DMS 273 treated with DMSO at 0.1 percent for 48 hours (cell line): ENCODE data around the gene MKNK2.

Experiments
- DNase-seq: peaks from one replicate; lab custom pipeline; 2025; lab: John Stamatoyannopoulos, UW

The MKNK2 gene

DNA sequence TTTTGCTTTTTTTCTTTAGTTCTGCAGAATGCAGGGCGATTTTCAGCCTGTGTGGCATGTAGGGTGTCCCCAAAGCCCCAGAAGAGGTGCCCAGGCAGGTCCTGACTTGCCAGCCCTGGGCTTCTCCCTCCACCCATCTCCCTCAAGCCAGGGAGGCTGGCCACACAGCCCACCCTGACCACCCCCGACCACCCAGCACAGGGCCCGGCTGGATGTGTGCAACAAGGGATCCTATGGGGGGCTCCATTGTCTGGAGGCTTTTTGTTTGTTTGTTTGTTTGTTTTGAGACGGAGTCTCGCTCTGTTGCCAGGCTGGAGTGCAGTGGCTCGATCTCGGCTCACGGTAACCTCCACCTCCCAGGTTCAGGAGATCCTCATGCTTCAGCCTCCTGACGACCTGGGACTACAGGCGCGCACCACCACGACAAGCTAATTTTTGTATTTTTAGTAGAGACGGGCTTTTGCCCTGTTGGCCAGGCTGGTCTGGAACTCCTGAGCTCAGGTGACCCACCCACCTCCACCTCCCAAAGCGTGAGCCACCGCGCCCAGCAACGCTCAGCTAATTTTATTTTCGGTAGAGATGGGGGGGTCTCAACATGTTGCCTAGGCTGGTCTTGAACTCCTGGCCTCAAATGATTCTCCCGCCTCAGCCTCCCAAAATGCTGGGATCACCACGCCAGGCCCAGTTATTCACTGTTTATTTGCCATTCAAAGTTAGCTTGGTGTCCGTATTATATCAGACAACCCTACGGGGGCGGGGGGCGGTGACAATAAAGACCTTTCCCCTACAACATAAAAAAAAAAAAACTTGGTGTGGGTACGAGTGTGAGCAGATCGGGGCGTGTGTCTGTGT, 7.8 kb upstream of the MKNK2 start:
- DNase-seq: no peak

DNA sequence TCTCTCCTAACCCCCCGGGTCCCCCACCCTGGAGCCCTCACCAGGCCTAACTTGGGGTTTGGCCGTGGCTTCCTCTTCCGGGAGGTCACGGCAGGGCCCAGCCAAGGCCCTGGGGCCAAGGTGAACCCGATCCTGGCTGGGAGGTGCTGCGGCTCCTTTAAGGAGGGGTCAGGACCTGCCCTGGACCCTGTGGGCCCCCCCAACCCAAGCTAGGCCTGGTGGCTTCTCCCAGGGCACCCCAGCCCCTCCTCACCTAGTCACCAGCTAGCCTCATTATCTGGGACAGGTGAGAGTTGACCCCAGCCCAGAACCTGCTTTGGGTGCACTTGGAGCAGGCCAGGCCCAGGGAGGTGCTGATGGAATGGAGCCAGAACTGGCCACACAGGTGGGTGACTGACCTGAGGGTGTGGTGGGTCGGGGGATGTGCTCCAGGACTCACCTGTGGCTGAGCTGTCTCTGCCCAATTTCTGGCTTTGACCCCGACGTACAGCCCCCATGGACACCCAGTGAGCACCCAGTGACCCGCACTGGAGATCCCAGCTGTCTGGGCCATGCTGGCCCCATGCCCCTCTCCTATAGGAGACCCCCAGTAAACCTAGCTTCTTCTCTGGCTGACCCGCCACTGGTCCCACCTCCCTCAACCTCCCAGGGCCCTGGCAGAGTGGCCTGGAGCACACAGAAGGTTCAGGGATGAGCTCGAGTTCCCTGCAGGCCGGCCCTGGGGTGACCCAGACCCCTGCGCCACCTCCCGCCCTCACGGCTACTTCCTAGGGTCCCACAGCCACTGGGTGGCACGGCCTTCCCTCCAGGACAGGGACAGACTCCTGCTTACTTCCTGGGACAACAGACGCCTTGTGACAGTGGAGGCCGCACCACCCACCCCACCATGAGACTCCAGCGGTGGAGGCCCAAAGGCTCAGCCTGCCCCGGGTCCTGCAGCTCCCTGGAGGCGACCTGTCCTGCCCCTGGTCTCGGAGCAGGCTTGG, 6.7 kb upstream of the MKNK2 start:
- no peak for DNase-seq

DNA sequence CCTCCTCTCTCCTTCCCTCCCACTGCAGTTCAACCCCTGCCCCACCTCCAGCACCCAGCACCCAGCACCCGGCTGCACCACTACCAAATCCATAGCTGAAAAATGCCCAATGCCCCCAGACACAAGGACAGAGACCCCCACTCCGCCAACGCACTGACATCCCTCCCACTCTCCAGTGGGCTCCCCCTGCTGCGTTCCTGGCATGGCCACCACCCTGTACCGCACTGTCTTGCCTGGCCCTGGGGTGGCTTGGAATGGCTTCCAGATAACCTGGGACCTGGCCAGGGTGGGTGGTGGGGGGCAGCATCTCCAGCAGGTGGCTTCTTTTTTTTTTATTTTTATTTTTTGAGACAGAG, 5.8 kb upstream of the MKNK2 start:
- DNase-seq: no peak

DNA sequence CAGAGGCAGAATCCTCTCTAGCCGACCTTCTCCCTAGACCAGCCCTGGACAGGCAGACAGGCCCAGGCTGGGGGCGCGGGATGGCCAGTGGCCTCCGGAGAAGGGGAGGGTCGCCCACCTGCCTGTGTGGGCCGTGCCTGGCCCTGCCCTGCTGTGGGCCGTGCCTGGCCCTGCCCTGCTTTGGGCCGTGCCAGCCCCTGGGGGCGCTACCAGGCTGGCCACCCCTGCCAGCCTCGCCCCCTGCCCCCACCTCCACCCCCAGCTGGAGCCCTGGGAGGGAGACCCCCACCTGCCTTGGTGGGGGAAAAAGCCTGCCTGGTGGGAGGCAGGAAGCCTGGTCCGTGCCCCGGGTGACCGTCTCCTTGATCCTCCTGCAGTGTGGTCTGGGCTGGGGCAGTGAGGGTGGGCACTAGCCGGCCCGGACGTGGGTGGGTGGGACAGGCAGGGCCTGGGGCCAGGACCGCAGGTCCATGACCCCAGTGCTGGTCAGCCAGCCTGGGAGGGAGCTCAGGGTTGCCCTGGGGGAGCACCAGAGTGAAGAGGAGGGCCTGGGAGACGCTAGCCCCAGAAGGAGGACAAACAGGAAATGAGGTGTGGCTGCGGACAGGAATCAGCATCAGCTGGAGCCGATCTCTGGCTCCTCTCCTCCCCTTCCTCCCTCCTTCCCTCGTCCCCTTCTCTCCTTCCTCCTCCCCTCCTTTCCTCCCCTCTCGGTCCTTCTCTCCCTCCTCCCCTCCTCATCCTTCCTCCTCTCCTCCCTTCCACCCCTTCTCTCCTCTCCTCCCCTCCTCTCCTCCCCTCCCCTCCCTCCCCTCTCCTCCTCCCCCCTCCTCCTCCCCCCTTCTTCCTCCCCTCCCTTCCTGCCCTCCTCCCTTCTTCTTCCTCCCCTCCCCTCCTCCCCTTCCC, 5.1 kb upstream of the MKNK2 start:
- DNase-seq: no peak

GRCh38 chr19:2054763-2055162, 3.7 kb upstream of the MKNK2 start:
- no peak for DNase-seq

DNA sequence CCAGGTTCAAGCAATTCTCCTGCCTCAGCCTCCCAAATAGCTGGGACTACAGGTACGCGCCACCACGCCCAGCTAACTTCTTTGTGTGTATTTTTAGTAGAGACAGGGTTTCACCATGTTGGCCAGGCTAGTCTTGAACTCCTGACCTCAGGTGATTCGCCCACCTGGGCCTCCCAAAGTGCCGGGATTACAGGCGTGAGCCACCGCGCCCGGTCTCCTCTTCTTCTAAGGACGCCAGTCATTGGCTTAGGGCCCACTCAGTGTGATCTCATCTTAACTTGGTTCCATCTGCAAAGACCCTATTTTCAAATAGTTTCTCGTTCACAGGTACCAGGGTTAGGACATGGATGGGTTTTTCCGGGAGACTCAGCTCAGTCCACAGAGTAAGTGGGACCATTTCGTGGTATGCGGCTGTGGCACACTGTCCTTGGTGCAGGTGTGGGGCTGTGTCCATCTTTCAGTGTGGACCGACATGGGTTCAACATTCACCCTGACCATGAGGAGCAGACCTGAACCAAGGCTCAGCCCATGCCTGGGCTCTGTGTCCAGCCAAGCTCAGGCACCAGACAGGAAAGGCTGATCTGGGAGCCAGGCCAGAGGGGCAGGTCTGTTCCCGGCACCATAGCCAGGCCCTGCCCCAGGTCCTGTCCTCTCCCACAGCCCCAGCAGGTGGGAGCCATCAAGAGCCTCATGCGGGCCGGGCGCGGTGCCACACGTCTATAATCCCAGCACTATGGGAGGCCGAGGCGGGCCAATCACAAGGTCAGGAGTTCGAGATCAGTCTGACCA, 2.8 kb upstream of the MKNK2 start:
- DNase-seq: no peak

GRCh38 chr19:2051773-2052704, 995 bp upstream of the MKNK2 start:
- DNase-seq: no peak

- no peak for DNase-seq
Observed at GRCh38 chr19:2050349-2050990, 574 bp downstream of the MKNK2 start.

- DNase-seq: no peak
Observed at GRCh38 chr19:2049741-2050348, 1.2 kb downstream of the MKNK2 start.

GRCh38 chr19:2048959-2049740, 1.9 kb downstream of the MKNK2 start:
- no peak for DNase-seq

DNA sequence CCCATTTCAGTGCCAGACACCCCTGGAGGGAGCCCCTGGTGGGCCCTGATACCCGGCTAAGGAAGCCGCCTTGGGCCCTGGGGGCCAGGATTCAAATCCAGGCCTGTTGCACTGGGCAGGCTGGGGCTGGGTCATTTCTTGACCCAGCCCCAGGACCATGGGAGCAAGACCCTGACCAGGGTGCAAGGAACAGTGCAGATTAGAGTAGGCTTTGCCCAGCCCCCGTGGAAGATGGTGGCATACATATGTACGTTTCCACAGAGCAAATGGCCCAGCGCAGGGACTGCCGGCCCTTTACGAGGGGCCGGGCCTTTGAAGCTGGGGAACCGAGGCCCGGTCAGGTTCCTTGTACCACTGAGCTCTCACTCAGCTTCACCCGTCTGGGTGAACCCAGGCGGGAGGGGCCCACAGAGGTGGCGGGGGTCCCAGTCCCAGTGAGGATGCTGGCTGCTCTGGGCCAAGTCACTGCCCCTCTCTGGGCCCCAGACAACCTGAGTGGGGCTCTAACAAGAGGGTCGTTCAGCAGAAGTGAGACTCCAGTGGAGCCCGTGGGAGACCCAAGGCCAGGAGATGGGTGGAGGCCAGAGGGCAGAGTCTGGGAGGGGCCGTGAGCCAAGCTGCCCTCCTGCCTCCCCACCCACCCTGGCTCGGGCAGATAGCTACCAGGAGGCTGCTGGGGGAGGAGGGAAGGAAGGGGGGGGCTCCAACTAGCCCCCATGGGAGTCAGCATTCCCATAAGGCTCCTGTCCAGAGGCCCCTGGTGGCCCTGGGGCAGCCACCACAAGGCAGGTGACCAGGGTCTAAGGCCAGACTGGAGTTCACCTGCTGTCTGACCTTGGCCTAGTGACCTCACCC, 2.7 kb downstream of the MKNK2 start:
- DNase-seq: no peak

DNA sequence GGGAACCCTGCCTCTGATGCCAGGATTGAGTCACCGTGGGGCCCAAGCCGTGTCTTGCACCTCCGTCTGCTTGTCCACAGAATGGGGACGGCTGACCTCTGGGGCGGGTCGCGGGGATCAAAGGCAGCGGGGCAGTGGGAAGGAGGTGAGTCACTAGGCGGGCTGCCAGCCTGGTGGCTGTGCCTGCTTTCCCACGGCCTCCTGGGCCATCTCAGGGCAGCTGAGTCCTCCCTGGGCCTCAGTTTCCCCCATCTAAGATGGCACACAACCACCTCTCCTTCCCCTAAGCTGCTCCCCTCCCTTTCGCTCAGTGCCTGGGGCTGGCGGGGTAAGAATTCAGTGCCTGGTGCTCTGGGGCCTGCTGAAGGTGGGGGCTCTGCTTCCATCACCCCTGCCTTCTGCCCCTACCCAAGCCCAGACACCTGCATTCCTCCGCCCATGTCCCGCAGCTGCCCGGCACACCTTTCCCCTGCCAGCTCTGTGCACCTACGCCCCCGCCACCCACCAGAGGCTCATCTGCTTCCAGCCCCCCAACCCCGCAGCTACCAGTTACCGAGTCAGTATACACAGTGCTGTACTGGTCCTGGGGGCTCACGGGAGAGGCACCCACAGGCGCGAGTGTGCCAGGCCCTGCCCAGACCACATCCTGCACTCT, 3.5 kb downstream of the MKNK2 start:
- DNase-seq: no peak

DNA sequence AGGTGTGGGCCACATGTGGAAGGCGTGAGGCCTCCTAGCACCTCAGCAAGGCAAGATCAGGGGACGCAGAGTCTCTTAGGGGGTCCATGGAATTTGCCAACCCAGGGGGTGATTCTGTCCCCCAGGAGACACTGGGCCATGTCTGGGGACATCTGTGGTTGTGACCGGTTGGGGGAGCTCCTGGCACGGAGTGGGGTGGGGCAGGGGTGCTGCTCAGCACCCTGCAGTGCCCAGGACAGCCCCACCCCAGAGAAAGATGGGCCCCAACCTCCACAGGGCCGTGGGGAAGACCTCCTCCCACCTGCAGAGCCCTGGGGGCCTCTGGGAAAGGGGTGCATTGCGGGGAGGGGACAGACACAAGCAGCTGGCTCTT, 4.0 kb downstream of the MKNK2 start:
- DNase-seq: no peak

DNA sequence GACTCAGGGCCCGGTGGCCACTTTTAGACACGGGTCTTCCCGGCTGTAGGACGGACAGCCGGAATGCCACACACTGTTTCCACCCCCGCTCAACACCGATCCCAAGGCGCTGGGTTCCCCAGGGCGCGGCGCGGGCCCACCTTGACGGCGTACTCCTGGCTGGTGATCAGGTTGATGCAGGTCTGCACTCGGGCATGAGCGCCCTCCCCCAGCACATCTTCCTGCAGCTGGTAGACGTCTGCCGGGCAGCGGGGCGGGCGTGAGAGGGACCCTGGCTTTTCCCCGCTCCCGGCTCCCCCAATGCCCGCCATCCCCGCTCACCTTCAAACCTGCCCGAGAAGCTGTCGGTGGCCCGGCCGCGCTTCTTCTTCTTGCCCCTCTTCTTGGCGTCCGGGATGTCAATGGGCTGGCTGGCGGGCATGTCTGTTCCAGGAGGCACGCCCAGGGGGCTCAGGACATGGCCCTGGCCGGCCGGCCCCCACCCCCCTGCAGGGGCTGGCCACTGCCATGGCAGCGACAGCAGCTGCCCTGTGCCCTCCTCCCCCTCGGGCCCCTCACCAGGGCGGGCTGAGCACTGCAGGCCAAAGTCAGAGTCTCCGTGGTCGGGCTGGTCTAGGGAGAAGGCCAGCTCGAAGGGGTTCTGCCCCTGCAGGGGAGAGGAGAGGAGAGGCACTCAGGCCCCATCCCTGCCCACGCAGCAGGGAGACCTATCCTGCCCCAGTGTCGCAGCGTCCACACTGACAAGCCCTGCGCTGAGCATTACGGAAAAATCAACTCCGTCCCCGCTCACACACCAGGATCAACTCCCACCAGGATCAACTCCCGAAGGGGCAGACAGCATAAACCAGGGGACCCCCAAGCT, 4.8 kb downstream of the MKNK2 start:
- no peak for DNase-seq

DNA sequence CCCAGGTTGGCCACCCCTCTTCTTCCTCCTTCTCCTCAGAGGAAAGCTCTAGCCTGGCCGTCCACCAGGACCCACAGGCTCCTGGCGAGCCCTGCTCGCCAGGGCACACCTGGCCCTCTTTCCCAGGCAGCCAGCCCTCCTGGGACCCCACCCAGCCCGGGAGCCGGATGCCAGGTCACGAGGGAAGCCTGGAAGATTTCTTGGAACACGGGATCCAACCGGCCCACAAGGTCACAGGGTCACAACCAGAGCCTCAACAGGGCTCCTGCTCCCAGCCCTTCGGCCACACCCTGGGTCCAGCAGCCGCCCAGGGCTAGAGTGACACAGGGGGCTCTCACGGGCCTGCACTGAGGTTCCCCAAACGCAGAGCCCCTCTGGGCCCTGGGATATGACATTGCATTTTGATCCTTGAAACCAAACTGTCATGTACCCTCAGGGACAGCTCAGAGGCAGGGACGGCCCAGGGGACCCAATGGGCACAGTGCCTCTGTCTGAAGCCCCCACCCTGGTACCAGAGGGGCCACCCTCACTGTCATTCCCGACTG, 5.5 kb downstream of the MKNK2 start:
- DNase-seq: no peak
